Adrenal gland (tissue), 12 donors: ENCODE data around the gene LCN1. TPM values are rescaled to one million over a fixed set of nuclear protein-coding genes. Genes with fewer than 3 reads are reported as not detected.
A peak's percentile ranks its signal among the peaks of the same experiment; 100 is the strongest.

Source experiments
- DNase-seq, 7 donors: peaks; one replicate each; pipeline ENCODE4 v3.0.0-alpha.2; 2019 to 2020
- H3K27ac ChIP-seq, 5 donors: fragments of 200-600 bp; sonication (generic) in 4 of 5; 1 replicate in 3 of 5; 2 replicates in 2 of 5; pipeline versions ENCODE4 v1.5.1 to v1.8.0; 2016 to 2020; ENCODE audit warnings: mild to moderate bottlenecking in 1 of 5
- H3K27me3 ChIP-seq: fragments of 200-600 bp; 2 replicates; pipeline ENCODE4 v1.8.0; 2021
- H3K36me3 ChIP-seq, 2 donors: fragments of 200-600 bp; replicated peaks in 1 of 2; 1 replicate in 1 of 2; 2 replicates in 1 of 2; pipeline versions ENCODE4 v1.5.1 to v1.8.0; 2018 to 2022
- H3K4me1 ChIP-seq, 2 donors: fragments of 200-600 bp; replicated peaks in 1 of 2; 1 replicate in 1 of 2; 2 replicates in 1 of 2; pipeline versions ENCODE4 v1.5.1 to v1.8.0; 2018 to 2021
- H3K4me3 ChIP-seq, 4 donors: fragments of 200-600 bp; sonication (generic) in 3 of 4; one replicate each; pipeline ENCODE4 v1.5.1; 2016 to 2018
- H3K9me3 ChIP-seq, 3 donors: fragments of 200-600 bp; sonication (generic) in 1 of 3; replicated peaks in 1 of 3; 1 replicate in 2 of 3; 2 replicates in 1 of 3; pipeline versions ENCODE4 v1.5.1 to v1.8.0; 2016 to 2021
- POLR2A ChIP-seq, 2 donors: fragments of 450-650 bp; IDR thresholded peaks; one replicate each; pipeline ENCODE4 v1.6.1; 2017; ENCODE audit warnings: antibody characterized with exemption in 2 of 2, mild to moderate bottlenecking in 2 of 2, moderate library complexity in 1 of 2
- WGBS, 4 donors: extraction: QIAGEN DNeasy Blood & Tissue Kit in 2 of 4; methylation state at CpG; one replicate each; pipeline versions ENCODE4 v1.1.5 to v1.1.7; 2013 to 2017; 5-methylcytosine and 5-hydroxymethylcytosine counted together
- intact Hi-C, 2 donors: fragments of 100-400 bp; cut with DNase I; formaldehyde crosslinking; loops; one replicate each; pipeline versions ENCODE4 v1.14.1 to v1.15.0; 2022 to 2023
- polyA plus RNA-seq, 3 donors: library from polyadenylated mRNA; stranded (reverse); fragments of 200-250 nt in 2 of 3; fragments of 350-450 nt in 1 of 3; fragmentation: Illumina TruSeq in 1 of 3; extraction: RNeasy Lipid Tissue Mini Kit (QIAGEN cat#74804) in 1 of 3; gene quantifications; one replicate each; pipeline ENCODE4 v1.2.3, GENCODE V29; 2013 to 2014
- total RNA-seq, 9 donors: library from RNA; depleted of rRNA in 4 of 9; stranded (reverse); fragments of >200 nt in 4 of 9; fragments of 120-200 nt in 1 of 9; fragmentation: NEBNext Ultra II Directional in 1 of 9; extraction: Animal tissue kit (Norgen Biotek cat#: 25700) in 1 of 9; gene quantifications; one replicate each; pipeline versions ENCODE4 v1.1.0 to v1.2.4, GENCODE V29; 2013 to 2023
- TF ChIP-seq, protein P1 (sequence below), 6 experiments: fragments of 450-650 bp in 4 of 6; fragments of 200-600 bp in 2 of 6; sonication (generic) in 1 of 6; IDR thresholded peaks; 1 replicate in 5 of 6; 2 replicates in 1 of 6; pipeline versions ENCODE4 v1.5.1 to v1.8.0; 2016 to 2021; ENCODE audit warnings: antibody characterized with exemption in 6 of 6, mild to moderate bottlenecking in 2 of 6, moderate library complexity in 1 of 6
- donor health status: healthy with polysubstance abuse.
- donor health status: Bipolar disorder and iron deficiency.
- donor health status: DM: yes; HTN: yes; CAD: no.
- donor health status: DM: no; HTN: no; CAD: no.
- donor health status: DM: no; HTN: no; CAD: no.
- donor health status: DM: yes; HTN: yes; CAD: no.

LCN1 gene
- total and polyA plus RNA-seq, 12 donors, result not detected

DNA sequence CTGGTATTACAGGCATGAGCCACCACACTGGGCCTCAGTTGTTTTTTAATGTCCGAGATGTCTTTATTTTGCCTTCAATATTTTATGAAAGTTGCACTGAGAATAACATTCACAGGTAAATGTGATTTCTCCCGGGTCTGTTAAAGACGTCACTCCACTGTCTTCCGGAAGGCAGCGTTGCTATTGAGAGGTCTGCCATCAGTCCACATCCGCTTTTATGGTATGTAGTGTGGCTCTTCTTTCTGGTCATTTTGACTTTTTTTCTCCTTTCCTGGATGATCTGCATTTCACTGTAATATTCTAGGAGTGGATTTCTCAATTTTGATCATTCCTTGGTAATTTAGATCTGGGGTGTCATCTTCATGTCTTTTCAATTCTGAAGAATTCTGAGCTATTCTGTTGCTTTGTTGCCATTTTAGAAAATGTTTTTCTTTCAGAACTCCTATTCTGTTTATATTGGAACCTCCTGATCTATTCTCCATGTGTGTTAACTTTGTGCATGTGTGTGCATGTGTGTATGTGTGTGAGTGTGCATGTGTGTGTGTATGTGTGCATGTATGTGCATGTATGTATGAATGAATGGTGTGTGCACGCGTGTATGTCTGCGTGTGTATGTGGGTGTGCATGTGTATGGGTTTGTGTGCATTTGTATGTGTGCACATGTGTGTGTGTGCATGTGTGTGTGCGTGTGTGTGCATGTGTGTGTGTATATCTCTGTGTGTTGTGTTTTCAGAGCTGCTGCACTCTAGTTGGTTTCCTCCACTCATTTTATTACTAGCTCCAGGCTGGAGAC lies 1.9 kb upstream of the LCN1 start:
- no peaks in the 10 kb centered on the region for H3K4me1 ChIP-seq
- no peak overlapping the region for H3K4me3 ChIP-seq
- H3K36me3 ChIP-seq, result no peaks in the 10 kb centered on the region
- H3K27ac ChIP-seq, result no peak overlapping the region
- H3K27me3 ChIP-seq, result no peaks in the 10 kb centered on the region
- DNase-seq, result peak in 1 of 7 donors; percentile 15
- WGBS, 4 donors, result 90 to 93% (median 93%) methylated on average over 10 of the region's 10 CpGs
- no peaks in the 10 kb centered on the region for H3K9me3 ChIP-seq
- TF ChIP-seq, protein P1, sequence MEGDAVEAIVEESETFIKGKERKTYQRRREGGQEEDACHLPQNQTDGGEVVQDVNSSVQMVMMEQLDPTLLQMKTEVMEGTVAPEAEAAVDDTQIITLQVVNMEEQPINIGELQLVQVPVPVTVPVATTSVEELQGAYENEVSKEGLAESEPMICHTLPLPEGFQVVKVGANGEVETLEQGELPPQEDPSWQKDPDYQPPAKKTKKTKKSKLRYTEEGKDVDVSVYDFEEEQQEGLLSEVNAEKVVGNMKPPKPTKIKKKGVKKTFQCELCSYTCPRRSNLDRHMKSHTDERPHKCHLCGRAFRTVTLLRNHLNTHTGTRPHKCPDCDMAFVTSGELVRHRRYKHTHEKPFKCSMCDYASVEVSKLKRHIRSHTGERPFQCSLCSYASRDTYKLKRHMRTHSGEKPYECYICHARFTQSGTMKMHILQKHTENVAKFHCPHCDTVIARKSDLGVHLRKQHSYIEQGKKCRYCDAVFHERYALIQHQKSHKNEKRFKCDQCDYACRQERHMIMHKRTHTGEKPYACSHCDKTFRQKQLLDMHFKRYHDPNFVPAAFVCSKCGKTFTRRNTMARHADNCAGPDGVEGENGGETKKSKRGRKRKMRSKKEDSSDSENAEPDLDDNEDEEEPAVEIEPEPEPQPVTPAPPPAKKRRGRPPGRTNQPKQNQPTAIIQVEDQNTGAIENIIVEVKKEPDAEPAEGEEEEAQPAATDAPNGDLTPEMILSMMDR (IDR thresholded peaks at IDR 0.05), result no peak
- no peak for TF ChIP-seq POLR2A (IDR thresholded peaks at IDR 0.05)
- intact Hi-C loops, result no loop called here

DNA sequence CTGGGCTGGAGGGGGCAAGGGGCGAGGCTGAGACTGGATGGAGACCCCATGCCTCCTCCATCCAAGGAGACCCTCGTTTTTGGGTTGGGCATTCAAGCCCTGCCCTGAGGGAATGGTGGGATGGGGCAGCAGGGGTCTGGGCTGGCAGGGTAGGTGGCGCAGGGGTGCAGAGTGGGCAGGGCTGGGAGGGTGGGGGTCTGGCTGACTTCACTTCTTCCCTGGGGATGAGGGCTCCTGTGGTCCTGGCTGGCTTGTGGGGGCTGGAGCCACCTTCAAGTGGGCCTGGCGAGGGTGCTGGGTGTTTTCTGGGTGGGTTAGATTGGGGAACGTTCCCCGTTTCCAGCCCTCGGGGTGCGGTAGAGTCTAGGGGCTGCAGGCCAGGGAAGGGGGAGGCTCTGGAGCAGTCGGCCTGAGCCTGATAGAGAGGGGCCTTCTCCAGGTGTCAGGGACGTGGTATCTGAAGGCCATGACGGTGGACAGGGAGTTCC lies 412 bp downstream of the LCN1 start:
- H3K36me3 ChIP-seq, result no peaks in the 10 kb centered on the region
- H3K27ac ChIP-seq, result no peak overlapping the region
- no peak overlapping the region for H3K4me3 ChIP-seq
- no peaks in the 10 kb centered on the region for H3K9me3 ChIP-seq
- no peak for TF ChIP-seq POLR2A (IDR thresholded peaks at IDR 0.05)
- TF ChIP-seq, protein P1 (IDR thresholded peaks at IDR 0.05), result no peak
- peak in 2 of 7 donors; percentile 4 to 10 for DNase-seq
- no peaks in the 10 kb centered on the region for H3K27me3 ChIP-seq
- 78 to 100% (median 80%) methylated on average over 3 to 10 of the region's 11 CpGs for WGBS, 4 donors
- no peaks in the 10 kb centered on the region for H3K4me1 ChIP-seq
- intact Hi-C loops, result no loop called here

DNA sequence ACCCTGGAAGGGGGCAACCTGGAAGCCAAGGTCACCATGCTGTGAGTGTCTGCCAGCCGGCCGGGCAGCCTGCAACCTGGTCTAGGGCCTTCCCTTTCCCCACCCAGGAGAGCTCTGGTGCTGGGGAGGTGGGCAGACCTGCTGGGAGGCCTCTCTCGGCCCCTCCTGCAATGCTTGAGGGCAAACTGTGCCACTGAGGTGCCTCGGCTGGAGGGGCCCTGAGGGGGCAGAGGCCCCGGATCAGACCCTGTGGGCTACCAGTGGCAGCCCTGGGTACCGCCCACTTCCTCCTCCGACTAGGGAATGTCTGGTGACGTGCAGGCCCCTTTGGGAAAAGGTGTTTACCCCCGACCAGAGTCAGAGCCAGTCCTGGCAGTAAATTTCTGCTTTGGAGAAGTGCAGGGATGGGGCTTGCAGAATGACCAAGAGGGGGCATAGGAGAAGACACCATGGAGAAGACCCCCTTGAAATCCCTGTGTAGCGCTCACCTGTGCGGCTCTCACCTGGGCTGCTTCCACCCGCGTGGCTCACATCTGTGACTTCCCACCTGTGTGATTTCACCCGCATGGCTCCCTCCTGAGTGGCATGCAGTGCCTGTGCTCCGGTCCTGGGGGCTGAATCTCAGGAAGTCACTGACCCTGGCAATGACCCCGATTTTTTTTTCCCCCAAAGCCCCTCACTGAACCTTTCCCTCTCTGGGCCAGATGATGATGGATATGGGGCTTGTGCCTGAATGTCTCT lies 1.1 kb downstream of the LCN1 start:
- Histone ChIP-seq H3K4me3 (no peak overlapping the region), H3K4me1 (no peaks in the 10 kb centered on the region), H3K9me3 (no peaks in the 10 kb centered on the region), H3K36me3 (no peaks in the 10 kb centered on the region), H3K27me3 (no peaks in the 10 kb centered on the region), H3K27ac (no peak overlapping the region)
- peak in 2 of 7 donors; percentile 5 to 23 for DNase-seq
- TF ChIP-seq, protein P1 (IDR thresholded peaks at IDR 0.05), result no peak
- TF ChIP-seq POLR2A (IDR thresholded peaks at IDR 0.05), result no peak
- intact Hi-C loops, result no loop called here
- 75 to 91% (median 79%) methylated on average over 7 to 16 of the region's 16 CpGs for WGBS, 4 donors

DNA sequence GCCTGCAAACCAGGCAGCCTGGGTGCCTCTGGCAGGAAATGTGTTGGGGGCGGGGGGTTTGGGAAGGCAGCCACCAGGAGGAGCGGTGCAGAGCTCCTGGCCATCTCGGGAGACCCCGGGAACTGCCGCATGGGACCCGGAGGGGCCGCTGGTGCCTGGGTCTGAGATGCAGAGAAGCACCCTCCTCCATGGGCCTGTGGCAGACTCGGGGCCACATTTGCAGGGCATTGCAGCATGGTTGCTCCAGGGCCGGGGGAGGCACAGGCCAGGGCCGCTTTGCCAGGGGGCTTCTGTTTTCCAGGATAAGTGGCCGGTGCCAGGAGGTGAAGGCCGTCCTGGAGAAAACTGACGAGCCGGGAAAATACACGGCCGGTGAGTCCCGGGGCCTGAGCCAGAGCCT lies 1.7 kb downstream of the LCN1 start:
- TF ChIP-seq, protein P1 (IDR thresholded peaks at IDR 0.05), result no peak
- no peak for TF ChIP-seq POLR2A (IDR thresholded peaks at IDR 0.05)
- H3K4me1 ChIP-seq, result no peaks in the 10 kb centered on the region
- no peak overlapping the region for H3K27ac ChIP-seq
- intact Hi-C loops, result no loop called here
- 67 to 80% (median 74%) methylated on average over 10 to 17 of the region's 17 CpGs for WGBS, 4 donors
- no peak overlapping the region for H3K4me3 ChIP-seq
- no peaks in the 10 kb centered on the region for H3K27me3 ChIP-seq
- DNase-seq, result peak in 2 of 7 donors; percentile 4 to 31
- no peaks in the 10 kb centered on the region for H3K9me3 ChIP-seq
- H3K36me3 ChIP-seq, result no peaks in the 10 kb centered on the region
